ENCODE measurements around the gene NELL2. TPM values are rescaled to one million over a fixed set of nuclear protein-coding genes. Genes with fewer than 3 reads are reported as not detected.

NELL2 gene
- total RNA-seq, 2 donors from 2014 or later = 0.82 to 1.7 TPM

DNA sequence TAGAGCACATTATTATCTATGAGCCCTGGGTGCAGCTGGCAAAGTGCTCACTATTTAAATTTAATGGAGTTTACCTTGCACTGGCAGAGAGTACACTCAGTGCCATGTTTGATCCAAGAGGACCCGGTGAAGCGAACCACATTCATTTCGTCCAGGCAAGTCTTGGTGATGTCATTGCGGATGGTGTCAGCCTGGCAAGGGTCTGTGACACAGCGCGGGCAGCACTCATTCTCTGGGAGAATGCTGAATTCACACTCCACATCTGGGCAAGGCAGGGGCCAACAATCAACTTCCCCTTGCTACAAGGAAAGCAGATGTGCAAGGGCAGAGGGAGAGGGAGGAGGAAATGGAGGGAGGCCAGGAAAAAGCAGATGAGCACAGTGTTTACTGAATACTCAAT is 356.2 kb downstream of the NELL2 start:
- intact Hi-C loops (cut with DNase I) = no loop called here
- DNase-seq = no peak
- no peak for ATAC-seq

DNA sequence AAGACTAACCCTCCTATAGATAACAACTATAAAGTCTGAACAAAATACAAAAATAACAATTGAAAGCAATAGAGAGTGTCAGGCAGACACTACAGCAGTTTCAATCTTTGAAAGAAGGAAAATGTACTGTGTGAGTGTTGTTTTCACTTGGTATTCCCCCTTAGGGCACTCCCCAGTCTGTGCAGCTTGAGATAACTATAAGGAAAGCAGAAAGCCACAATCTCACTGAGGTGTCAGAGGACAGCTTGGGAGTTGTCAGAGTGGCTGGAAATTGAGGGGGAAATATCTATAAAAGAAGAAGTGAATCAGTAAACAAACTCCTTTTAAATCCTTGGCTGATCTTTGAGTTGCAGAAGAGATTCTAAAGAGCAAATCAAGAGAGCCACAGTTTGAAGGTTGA is 364.8 kb downstream of the NELL2 start:
- intact Hi-C loops (cut with DNase I) = no loop called here
- DNase-seq (no peak), ATAC-seq (no peak)

DNA sequence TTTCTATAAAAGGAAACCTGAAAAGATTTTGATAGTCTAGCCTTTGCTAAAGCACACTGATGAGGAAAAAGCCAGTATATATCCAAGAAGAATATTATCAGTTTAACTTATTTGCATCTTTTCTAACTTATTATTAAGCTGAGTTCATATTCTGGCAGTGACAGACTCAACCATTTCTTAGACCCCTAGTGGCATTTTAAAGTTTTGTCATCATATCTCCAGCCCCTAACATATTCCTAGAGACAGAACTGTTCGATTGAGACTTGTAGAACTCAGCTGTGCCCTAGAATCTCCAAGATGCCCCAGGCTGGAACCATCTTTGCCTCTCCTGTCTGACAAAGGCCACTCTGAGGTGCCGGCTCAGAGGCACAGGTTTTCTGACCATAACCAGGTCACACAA is 365.6 kb downstream of the NELL2 start:
- intact Hi-C loops (cut with DNase I) = no loop called here
- ATAC-seq (no peak), DNase-seq (no peak)

DNA sequence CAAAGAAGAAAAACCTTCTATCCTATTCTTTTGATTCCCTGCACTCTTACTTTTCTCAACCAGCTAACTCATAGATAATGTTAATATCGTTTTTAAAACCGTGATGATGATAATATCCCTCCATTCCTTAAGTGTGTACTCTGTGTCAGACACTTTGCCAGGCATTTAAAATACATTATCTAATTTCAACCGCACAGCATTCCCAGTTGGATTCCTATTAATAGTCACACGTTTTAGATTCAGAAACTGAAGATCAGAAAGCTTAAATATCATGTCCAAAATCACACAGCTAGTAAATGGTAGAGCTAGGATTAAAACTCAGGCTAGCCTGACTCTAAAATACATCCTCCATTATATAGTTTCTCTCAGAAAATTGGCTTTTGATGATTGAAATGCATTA is 366.0 kb downstream of the NELL2 start:
- ATAC-seq = no peak

GRCh38 chr12:44509471-44509870 is 366.6 kb downstream of the NELL2 start:
- intact Hi-C loops (cut with DNase I) = no loop called here
- no peak for DNase-seq
- ATAC-seq = no peak

More for the DNA sequence above, 366.0 kb downstream of the NELL2 start:
- intact Hi-C loops (cut with DNase I) = no loop called here
- no peak for DNase-seq

- intact Hi-C loops (cut with DNase I) = no loop called here
- ATAC-seq (no peak), DNase-seq (no peak)
Measured at GRCh38 chr12:44507461-44507860, 368.7 kb downstream of the NELL2 start.

DNA sequence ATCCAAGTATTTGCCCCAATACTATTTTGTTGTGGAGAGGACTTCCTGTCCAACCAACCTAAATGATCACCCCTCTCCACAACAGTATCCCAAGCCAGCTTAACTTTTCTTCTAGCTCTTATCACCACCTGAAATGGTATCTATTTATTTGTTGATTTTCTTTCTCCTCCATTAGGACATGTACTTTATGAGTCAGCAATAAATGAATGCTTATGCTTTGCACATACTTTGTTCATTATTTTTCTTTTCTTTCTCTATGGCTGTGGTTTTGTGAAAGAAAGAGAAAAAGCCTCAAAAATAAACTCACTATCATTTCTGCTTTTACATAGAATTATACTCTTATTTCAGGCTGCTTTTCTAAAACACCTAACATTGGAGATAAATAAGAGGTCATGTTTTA is 371.3 kb downstream of the NELL2 start:
- DNase-seq = no peak
- ATAC-seq = no peak
- intact Hi-C loops (cut with DNase I) = no loop called here

DNA sequence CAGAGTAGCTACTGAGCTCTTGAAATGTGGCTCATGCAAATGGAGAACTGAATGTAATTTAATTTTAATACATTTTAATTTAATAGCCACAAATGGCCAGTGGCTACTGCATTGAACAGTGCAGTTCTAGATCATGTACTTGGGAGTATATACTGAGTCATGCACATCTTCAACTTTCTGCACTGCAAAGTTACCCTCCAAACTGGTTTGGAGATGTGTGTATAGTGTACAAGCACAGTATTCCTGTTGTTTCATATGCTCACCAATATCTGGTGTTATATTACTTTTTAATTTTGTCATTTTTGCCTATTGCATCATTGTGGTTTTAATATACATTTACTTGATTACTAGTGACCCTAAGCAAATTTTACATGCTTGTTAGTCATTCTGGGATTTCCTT is 372.8 kb downstream of the NELL2 start:
- no peak for DNase-seq
- intact Hi-C loops (cut with DNase I) = no loop called here
- no peak for ATAC-seq

GRCh38 chr12:44502681-44503080 is 373.4 kb downstream of the NELL2 start:
- ATAC-seq = no peak
- intact Hi-C loops (cut with DNase I) = no loop called here
- no peak for DNase-seq

- intact Hi-C loops (cut with DNase I) = no loop called here
- DNase-seq (no peak), ATAC-seq (no peak)
Measured at GRCh38 chr12:44500423-44500822, 375.7 kb downstream of the NELL2 start.

- DNase-seq = no peak
- intact Hi-C loops (cut with DNase I) = no loop called here
- ATAC-seq = no peak
Measured at GRCh38 chr12:44497044-44497443, 379.1 kb downstream of the NELL2 start.

GRCh38 chr12:44490181-44490580 is 385.9 kb downstream of the NELL2 start:
- intact Hi-C loops (cut with DNase I) = no loop called here
- ATAC-seq = no peak

GRCh38 chr12:44488180-44488579 is 387.9 kb downstream of the NELL2 start:
- intact Hi-C loops (cut with DNase I) = no loop called here
- ATAC-seq = no peak
- DNase-seq = no peak

More at GRCh38 chr12:44490181-44490580, 385.9 kb downstream of the NELL2 start:
- no peak for DNase-seq

GRCh38 chr12:44484862-44485261 is 391.3 kb downstream of the NELL2 start:
- ATAC-seq = no peak
- no peak for DNase-seq
- intact Hi-C loops (cut with DNase I) = no loop called here

- DNase-seq (no peak), ATAC-seq (no peak)
- intact Hi-C loops (cut with DNase I) = no loop called here
Measured at GRCh38 chr12:44477331-44477980, 398.7 kb downstream of the NELL2 start.

GRCh38 chr12:44476683-44477082 is 399.4 kb downstream of the NELL2 start:
- intact Hi-C loops (cut with DNase I) = no loop called here
- ATAC-seq = no peak
- DNase-seq = no peak

DNA sequence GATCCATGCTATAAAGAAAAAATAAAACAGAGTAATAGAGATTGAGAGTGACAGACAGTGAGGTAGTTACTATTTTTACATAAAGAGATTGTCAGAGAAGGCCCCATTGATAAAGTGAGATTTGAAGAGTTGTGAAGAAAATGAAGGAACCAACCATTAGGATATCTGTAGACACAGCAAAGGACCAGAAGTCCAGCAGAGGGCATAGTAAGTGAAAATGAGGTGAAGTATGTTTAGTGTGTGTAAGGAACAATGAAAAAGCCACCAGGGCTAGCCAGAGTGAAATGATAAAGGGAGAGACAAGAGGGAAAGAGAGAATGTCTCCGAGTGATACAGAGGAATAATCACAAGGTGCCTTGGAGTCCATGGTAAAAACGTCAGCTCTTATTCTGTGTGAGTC is 411.0 kb downstream of the NELL2 start:
- DNase-seq (no peak), ATAC-seq (no peak)
- intact Hi-C loops (cut with DNase I) = loop anchor here in 1 of 2 donors (10.0 kb wide), 1 partner anchor 410 kb away; the partner anchor contains the start of gene NELL2

GRCh38 chr12:44464180-44464579 is 411.9 kb downstream of the NELL2 start:
- ATAC-seq (no peak), DNase-seq (no peak)
- intact Hi-C loops (cut with DNase I) = loop anchor here in 1 of 2 donors (10.0 kb wide), 1 partner anchor 411 kb away; the partner anchor contains the start of gene NELL2

DNA sequence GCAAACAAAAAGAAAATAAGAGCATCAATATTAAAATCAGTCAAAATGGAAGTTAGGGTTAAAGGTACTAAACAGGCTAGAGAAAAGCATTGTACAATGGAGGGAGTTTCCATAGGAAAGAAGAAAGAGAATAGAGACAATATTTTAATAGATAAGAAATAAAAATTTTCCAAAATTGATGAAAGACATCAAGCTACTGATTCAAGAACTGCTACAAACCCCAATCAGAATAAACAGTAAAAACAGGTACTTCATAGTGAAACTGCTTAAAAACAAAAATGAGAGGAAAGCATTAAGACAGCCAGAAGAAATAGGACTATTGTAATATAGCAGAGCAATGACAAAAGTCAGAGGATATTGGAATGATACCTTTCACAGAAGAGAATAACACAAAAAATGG is 413.4 kb downstream of the NELL2 start:
- no peak for ATAC-seq
- no peak for DNase-seq
- intact Hi-C loops (cut with DNase I) = loop anchor here in 1 of 2 donors (10.0 kb wide), 1 partner anchor 412 kb away; the partner anchor contains the start of gene NELL2

- no peak for DNase-seq
- intact Hi-C loops (cut with DNase I) = loop anchor here in 1 of 2 donors (10.0 kb wide), 1 partner anchor 415 kb away; the partner anchor contains the start of gene NELL2
- ATAC-seq = no peak
Measured at GRCh38 chr12:44460261-44460660, 415.9 kb downstream of the NELL2 start.

DNA sequence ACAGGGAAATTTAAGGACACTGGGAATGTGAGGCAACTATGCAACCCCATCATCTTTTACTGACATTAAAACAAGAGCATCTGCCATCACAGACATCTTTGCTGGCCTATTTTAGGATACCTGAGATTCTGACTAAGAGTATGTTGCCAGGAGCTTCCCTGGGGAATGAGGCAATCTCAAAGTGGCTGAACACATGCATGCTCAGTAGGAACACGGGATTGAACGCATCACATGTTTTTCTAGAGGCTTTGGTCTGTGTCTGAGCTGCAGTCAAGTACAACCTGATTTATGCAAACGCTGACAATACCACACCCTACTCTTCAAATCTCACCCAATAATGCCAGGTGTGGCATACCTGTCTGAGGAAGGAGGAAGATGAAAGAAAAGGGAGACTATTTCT is 416.5 kb downstream of the NELL2 start:
- intact Hi-C loops (cut with DNase I) = no loop called here
- DNase-seq = no peak
- no peak for ATAC-seq
